ENCODE data around the gene PHACTR3. TPM values are rescaled to one million over a fixed set of nuclear protein-coding genes. Genes with fewer than 3 reads are reported as not detected.

Gene PHACTR3
- total and polyA plus RNA-seq, 2 donors (not counting 3 experiments of a cell fraction or from before 2014, with no cell fraction given), result not detected

GRCh38 chr20:59863058-59863457, 258.7 kb downstream of the PHACTR3 start:
- no peak overlapping the region for H3K4me2 ChIP-seq (ENCODE audit: insufficient read depth, low read length)
- H3K4me3 ChIP-seq (replicated peaks in 1 of 3; ENCODE audit: insufficient read depth in 1 of 3, low read depth in 1 of 3, low read length in 3 of 3), result no peak overlapping the region
- no peak overlapping the region for H3K27ac ChIP-seq (ENCODE audit: insufficient read depth, low read depth, low read length)
- FAIRE-seq, result no peak
- TF ChIP-seq FOS (IDR thresholded peaks at IDR 0.05; ENCODE audit: borderline replicate concordance, insufficient read depth, low read length) (no peak), POLR2A (IDR thresholded peaks at IDR 0.05; ENCODE audit: low read depth, low read length) (no peak), GATA2 (IDR thresholded peaks at IDR 0.05; ENCODE audit: insufficient read depth, insufficient read length, low read depth, low read length) (no peak), POLR2AphosphoS5 (IDR thresholded peaks at IDR 0.05; ENCODE audit: insufficient read depth, low read depth, low read length) (no peak), CTCF (IDR thresholded peaks at IDR 0.05; ENCODE audit: extremely low read depth in 1 of 2, insufficient read depth in 1 of 2, low read depth in 1 of 2, low read length in 2 of 2) (no peak), MAX (IDR thresholded peaks at IDR 0.05; ENCODE audit: insufficient read depth, insufficient read length) (no peak), JUN (IDR thresholded peaks at IDR 0.05; ENCODE audit: borderline replicate concordance, insufficient read depth, insufficient read length, low read depth) (no peak), EZH2 (IDR thresholded peaks at IDR 0.05; ENCODE audit: borderline replicate concordance, low read depth, low read length, severe bottlenecking) (no peak), MYC (IDR thresholded peaks at IDR 0.05; ENCODE audit: low read depth, low read length) (no peak)
- no peaks in the 10 kb centered on the region for H3K4me1 ChIP-seq (ENCODE audit: control insufficient read depth, extremely low read depth, insufficient read depth, low read length)
- dilution Hi-C loops (cut with MboI; ENCODE audit: extremely low pct_ligation_motif_present, low sequenced_read_pairs), result no loop called here
- no peak for DNase-seq (ENCODE audit: low read depth, low spot score)
- H3K36me3 ChIP-seq (ENCODE audit: control insufficient read depth in 2 of 2, extremely low read depth in 1 of 2, insufficient read depth in 2 of 2, low read length in 2 of 2), result no peaks in the 10 kb centered on the region
- CTCF ChIA-PET, result no interaction called here
- BruUV-seq (replicated peaks), result no TSS peak
- intact Hi-C loops (cut with micrococcal nuclease), result no loop called here
- H3K9me3 ChIP-seq (replicated peaks; ENCODE audit: control insufficient read depth, insufficient read depth, low read length), result no peaks in the 10 kb centered on the region
- POLR2A ChIA-PET, result no interaction called here
- H2AFZ ChIP-seq (ENCODE audit: low read depth, low read length), result no peak overlapping the region
- no peaks in the 10 kb centered on the region for H3K9me1 ChIP-seq (replicated peaks; ENCODE audit: control insufficient read depth, extremely low read depth, insufficient read depth, low read length)
- no peak overlapping the region for H3K9ac ChIP-seq (replicated peaks; ENCODE audit: extremely low read depth, insufficient read depth, low read length)
- no peaks in the 10 kb centered on the region for H3K27me3 ChIP-seq (ENCODE audit: control insufficient read depth in 2 of 2, insufficient read depth in 2 of 2, low read length in 2 of 2)
- no peaks in the 10 kb centered on the region for H4K20me1 ChIP-seq (replicated peaks; ENCODE audit: control insufficient read depth, extremely low read depth, insufficient read depth, low read length)
- no peaks in the 10 kb centered on the region for H3K79me2 ChIP-seq (ENCODE audit: control insufficient read depth, insufficient read depth, low read length)
